Stimulated activated CD8-positive, alpha-beta memory T cell treated with anti-CD3 and anti-CD28 coated beads, Interleukin-12 subunit alpha, Interleukin-12 subunit beta, amount 100 ng/mL, for 24 hours (primary cell): ENCODE measurements around the gene ARL15.

Experiments
- DNase-seq: peaks from one replicate; pipeline ENCODE4 v3.0.0-alpha.2; 2020; ENCODE audit errors: extremely low read depth

Gene ARL15

DNA sequence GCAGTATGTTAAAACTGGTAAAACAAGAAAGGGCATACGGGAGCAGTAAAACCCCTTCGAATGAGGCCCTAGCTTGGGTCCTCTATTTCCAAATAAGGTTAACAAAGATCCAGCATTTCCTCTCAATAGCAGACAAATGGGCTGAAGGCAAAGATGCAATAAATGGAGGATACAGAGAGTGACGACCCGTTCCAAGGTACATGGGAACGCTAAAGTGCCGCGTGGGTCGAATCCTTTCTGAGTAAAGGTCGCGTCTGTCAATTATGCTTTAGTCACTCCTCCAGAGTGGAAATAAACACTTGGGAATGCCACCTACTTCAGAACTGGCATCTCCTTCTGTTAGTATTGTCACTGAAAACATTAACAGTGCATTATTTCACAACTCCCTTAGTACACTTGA lies 24.7 kb downstream of the ARL15 start:
- DNase-seq: no peak

GRCh38 chr5:54284586-54284985 lies 25.8 kb downstream of the ARL15 start:
- no peak for DNase-seq

GRCh38 chr5:54282876-54283275 lies 27.5 kb downstream of the ARL15 start:
- no peak for DNase-seq

- DNase-seq: no peak
Measured at GRCh38 chr5:54281960-54282692, 28.2 kb downstream of the ARL15 start.

DNA sequence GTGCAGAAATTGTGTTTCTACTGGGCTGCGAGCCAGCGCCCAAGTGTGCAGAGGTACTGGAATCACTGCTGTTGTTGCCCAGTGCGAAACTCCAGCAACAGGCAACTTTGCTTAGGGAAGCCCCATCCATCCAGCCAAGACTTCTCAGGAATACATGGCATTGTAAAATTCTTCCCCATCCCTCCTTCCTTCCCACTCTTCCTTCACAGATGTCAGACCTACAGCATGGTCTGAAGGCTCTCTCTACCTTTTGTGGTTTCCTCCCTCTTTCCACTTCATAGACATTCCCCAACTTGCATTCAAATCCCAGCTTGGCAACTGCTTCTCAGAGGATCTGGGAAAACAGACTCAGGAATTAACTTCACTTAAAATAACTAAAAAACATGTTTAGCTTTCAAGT lies 30.4 kb downstream of the ARL15 start:
- DNase-seq: no peak

DNA sequence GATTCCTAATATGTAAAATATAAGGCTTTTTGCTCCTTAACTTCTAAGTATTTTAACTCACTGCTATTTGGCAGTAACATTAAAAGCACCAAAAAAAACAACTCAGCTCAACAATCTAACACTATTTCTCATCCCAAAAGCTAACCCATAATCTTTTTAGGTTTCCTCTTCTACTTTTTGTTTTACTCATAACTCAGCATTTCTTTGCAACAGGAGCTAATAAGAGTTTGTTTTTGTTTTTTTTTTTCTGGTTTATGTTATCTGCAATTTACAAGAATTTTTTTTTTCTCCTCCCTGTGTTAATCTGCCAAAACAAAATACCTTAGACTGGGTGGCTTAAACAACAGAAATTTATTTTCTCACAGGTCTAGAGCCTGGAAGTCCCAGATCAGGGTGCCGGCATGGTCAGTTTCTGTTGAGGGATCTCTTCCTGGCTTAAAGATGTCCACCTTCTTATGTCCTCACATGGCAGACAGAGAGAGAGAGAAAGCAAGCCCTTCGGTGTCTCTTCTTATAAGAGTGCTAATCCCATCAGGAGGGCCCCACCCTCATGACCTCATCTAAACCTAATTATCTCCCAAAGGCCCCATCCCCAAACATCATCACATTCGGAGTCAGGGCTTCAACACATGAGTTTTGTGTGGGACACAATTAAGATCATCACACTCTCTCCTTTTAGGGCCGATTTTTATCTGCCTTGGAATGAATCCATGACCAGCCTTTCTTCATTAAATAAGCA lies 31.2 kb downstream of the ARL15 start:
- DNase-seq: no peak

- DNase-seq: no peak
Measured at GRCh38 chr5:54278036-54278830, 32.1 kb downstream of the ARL15 start.

DNA sequence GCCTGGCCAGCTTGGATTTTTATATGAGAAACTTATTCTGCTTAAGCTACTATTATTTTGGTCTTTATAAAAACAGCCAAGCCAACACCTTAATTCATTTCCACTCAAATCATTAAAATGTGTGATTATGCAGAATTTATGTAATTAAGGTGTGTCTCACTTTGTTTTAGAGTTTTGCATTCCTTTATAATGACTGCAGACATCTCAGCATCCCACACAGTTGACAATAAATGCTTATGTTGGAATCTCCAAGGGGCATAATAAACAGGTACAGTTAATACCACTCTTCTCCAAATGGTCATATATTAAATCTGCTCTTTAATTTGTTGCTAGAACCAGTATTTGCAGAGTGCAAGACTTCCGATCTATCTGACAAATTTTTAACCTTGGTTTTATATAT lies 34.3 kb downstream of the ARL15 start:
- DNase-seq: no peak

DNA sequence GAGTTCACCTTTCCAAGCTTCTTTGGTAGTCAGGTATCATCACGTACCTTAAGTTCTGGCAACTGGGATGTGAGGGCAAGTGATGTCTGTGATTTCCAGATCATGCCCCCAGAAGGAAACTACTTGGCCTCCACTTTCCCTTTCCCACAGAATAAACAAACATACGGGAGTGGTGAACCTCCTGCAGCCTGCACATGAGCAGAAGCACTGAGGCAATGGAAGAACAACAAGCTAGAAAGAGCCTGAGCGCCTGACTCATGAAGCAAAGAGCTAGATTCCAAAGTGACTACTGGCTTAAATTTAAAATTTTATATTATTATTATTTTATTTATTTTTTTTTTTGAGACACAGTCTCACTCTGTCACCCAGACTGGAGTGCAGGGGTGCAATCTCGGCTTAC lies 35.0 kb downstream of the ARL15 start:
- DNase-seq: no peak

DNA sequence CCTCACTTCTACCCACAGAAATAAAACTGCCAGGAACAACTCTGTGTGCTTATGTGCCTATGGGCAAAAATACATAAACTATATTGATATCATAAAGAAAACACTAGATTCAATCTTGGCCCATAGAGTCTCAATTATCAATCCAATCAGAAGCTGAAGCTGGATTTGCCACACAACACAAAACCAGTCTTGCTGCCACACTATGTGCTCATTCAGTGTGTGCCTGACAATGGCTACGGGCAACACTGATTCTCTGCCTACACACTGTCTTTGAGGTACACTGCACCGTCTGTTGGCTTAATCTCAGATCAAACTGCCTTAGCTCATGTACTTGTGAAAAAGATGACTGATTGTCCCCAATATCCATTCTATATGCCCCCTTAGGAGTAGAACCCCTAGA lies 35.4 kb downstream of the ARL15 start:
- no peak for DNase-seq

DNA sequence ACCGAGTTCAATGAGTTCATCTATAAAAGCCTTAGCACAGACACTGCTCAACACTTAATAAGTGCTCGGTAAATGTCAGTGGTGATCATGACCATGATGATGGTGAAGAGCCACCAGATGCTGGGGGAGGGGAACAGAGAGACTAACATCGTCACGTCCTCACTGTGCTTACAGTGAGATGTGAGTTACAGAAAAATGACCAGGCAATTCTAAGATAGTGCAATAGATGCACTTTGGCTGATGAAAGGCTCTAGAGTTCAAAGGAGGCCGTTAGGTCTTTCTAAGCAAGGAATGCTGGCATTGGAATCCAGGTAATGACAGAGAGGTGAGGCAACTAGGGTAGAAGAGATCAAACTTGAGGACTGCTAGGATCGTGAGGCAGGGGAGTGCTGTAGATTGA lies 36.7 kb downstream of the ARL15 start:
- DNase-seq: no peak

DNA sequence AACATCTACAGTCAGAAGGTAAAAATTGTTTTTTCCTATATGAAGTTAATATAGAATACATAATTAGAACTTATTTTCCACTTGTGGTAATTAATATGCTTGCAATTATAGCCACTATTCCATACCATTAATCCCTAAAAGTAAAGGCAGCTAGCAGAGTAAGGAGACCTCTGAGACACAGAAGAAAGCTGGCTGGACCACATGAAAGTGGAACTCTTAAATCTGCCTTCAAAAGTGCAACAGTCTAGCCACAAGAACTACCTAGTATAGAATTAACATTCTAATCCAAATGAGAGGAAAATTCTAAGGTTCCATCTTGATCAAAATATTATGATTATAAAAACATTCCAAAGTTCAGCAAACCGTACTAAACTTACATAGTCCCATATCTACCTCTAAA lies 37.6 kb downstream of the ARL15 start:
- no peak for DNase-seq

GRCh38 chr5:54270326-54270725 lies 40.0 kb downstream of the ARL15 start:
- no peak for DNase-seq

- DNase-seq: no peak
Measured at GRCh38 chr5:54264574-54264973, 45.8 kb downstream of the ARL15 start.

DNA sequence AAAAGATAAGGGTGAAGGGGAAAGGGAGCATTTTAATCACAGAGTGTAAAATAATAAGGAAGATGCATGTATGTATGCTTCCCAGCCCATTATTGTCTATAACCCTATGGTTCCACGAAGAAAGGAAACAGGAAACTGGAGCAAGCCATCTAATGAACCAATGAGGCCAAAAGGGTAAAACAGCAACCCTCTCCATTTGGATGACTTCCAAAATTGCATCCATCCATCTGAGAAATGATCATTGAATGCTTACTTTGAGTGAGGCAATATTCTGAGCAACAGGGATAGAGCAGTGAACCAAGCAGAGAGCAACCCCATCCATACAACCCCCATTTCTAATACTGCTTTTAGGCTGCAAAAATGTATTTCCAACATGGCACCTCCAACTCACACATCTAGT lies 46.9 kb downstream of the ARL15 start:
- no peak for DNase-seq

DNA sequence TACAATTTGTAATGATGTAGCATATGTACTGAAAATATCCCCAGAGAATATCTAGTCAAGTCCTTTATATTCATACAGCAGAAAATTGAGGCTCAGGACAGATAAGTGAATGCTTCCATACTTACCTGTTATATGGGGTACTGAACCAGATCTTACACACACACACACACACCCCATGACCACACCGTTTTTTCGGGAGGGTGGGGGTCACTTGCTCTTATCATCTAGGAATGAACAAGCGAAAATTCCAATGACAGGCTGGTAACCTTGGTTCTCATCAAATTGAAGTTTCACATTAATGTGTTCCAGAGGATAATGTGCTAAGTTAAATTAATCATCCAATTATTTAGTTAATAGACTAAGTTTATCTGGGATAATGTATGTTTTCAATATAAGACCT lies 48.8 kb downstream of the ARL15 start:
- DNase-seq: no peak

GRCh38 chr5:54259981-54260380 lies 50.4 kb downstream of the ARL15 start:
- no peak for DNase-seq

DNA sequence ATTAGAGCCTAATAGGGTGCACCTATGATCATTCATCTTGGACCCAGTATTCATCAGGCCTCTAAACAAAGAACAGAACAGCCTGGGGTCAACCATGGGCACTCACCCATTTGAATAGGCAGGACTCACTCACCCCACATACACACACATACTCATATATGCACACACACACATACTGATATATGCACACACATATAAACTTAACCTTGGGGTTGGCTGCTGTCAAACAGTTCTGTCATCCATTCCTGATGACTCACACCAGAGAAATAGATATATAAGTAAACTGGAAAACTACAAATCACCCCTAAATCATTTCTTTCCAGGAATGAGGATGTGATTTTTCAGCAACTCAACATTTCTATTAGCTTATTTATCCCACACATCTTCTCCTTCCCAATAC lies 51.3 kb downstream of the ARL15 start:
- no peak for DNase-seq

DNA sequence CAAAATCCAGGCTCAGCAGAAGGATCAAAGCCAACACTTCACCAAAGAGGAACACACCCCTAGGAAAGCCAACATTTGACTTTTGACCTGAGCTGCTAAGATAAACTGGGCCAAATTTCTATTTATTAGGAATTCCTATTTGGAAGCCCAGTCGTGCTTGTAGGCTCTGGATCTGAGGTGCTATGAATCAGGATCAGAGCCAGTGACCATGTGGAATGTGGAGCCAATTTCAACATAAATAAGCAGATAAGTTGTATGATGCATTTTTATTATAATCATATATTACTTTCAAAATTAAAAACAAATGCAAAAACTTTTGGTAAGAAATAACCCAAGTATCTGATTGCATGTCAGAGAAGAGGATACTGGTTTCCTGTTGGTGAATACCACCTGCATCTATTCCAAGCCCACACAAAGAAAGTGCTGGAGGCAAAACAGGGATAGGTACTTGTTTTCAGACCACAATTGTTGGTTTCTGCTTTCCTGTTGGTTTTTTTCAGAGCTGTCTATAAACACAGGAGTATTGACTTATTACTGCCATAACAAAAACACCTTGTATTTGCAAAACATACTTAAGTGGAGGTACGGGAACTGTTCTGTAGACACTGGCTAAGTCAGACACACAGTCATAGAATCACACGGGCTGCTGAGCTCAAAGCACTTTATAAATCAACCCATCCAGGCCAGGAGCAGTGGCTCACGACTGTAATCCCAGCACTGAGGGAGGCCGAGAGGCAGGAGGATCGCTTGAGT lies 52.8 kb downstream of the ARL15 start:
- no peak for DNase-seq

- DNase-seq: no peak
Measured at GRCh38 chr5:54254482-54255198, 55.7 kb downstream of the ARL15 start.

DNA sequence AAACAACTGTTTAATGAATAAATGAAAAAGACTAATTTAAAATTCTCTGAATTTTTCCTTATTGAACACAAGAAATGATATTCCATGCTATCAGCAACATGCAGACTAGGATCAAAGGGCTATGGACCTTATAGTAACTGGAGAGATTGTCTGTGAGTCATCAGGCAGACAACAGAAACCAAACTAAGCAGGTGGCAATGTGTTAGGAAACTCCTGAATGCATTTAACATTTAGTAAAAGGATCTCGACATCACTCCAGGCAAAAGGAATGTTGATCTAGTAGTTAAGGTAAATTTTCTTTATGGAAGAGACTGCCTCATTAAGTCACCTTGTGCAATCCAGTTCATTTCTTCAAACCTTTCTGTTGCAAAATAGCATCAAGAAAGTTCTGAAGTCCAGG lies 58.4 kb downstream of the ARL15 start:
- DNase-seq: no peak
